HepG2 (cell line): Measurements from ENCODE around the gene SNPH. TPM values are rescaled to one million over a fixed set of nuclear protein-coding genes. Genes with fewer than 3 reads are reported as not detected.

Experiments used
- ARNTL ChIP-seq: sonication (generic); formaldehyde crosslinking; IDR thresholded peaks from 2 replicates; pipeline ENCODE4 v1.4.0; 2020; ENCODE audit warnings: mild to moderate bottlenecking, missing genetic modification reagents
- CENPX ChIP-seq: sonication (generic); formaldehyde crosslinking; IDR thresholded peaks from 2 replicates; pipeline ENCODE4 v1.9.0; 2021; ENCODE audit warnings: mild to moderate bottlenecking, missing genetic modification reagents, moderate library complexity
- HNF4A ChIP-seq: sonication (generic); formaldehyde crosslinking; IDR thresholded peaks from 2 replicates; pipeline ENCODE4 v1.4.0; 2020; ENCODE audit warnings: missing genetic modification reagents
- KIAA2018 ChIP-seq: sonication (generic); formaldehyde crosslinking; IDR thresholded peaks from 2 replicates; pipeline ENCODE4 v1.5.0; 2020; ENCODE audit warnings: mild to moderate bottlenecking, missing genetic modification reagents, borderline replicate concordance
- KLF6 ChIP-seq: IDR thresholded peaks from 2 replicates; pipeline ENCODE4 v1.8.0; 2016; ENCODE audit warnings: missing biosample characterization, missing genetic modification reagents
- MEIS2 ChIP-seq: sonication (generic); formaldehyde crosslinking; IDR thresholded peaks from 2 replicates; pipeline ENCODE4 v1.9.0; 2021; ENCODE audit warnings: mild to moderate bottlenecking, missing genetic modification reagents
- MYPOP ChIP-seq: sonication (generic); formaldehyde crosslinking; IDR thresholded peaks from 2 replicates; pipeline ENCODE4 v1.8.1; 2023; ENCODE audit warnings: mild to moderate bottlenecking, moderate library complexity, missing genetic modification reagents
- POLR2G ChIP-seq: fragments of 200-400 bp; formaldehyde crosslinking; IDR thresholded peaks from 2 replicates; pipeline ENCODE4 v1.6.1; 2018; ENCODE audit warnings: mild to moderate bottlenecking, low read depth, low read length, moderate library complexity
- RNF219 ChIP-seq: sonication (generic); formaldehyde crosslinking; IDR thresholded peaks from 2 replicates; pipeline ENCODE4 v1.5.0; 2020; ENCODE audit warnings: mild to moderate bottlenecking, missing genetic modification reagents
- SOX13 ChIP-seq, 3 experiments: fragments of 450-650 bp in 1 of 3; sonication (generic) in 1 of 3; formaldehyde crosslinking in 1 of 3; IDR thresholded peaks in 2 of 3; conservative IDR thresholded peaks in 1 of 3; 2 replicates each; pipeline versions ENCODE4 v1.5.0 to v1.6.1; 2016 to 2020; ENCODE audit warnings: antibody characterized with exemption in 1 of 3, mild to moderate bottlenecking in 1 of 3, missing compliant biosample characterization in 1 of 3, missing genetic modification reagents in 1 of 3, moderate library complexity in 1 of 3
- TCF7 ChIP-seq: sonication (generic); IDR thresholded peaks from 2 replicates; pipeline ENCODE4 v1.6.1; 2016; ENCODE audit warnings: antibody characterized with exemption, low read depth
- U2AF2 ChIP-seq: fragments of 200-400 bp; formaldehyde crosslinking; IDR thresholded peaks from 2 replicates; pipeline ENCODE4 v1.6.1; 2017; ENCODE audit warnings: low read depth, mild to moderate bottlenecking, low read length
- ZBTB10 ChIP-seq: sonication (generic); formaldehyde crosslinking; IDR thresholded peaks from 2 replicates; pipeline ENCODE4 v1.4.0; 2020; ENCODE audit warnings: missing genetic modification reagents, borderline replicate concordance
- ZNF10 ChIP-seq: sonication (generic); formaldehyde crosslinking; IDR thresholded peaks from 2 replicates; pipeline ENCODE4 v1.4.0; 2020; ENCODE audit warnings: mild to moderate bottlenecking, low read depth, missing genetic modification reagents, borderline replicate concordance
- polyA plus RNA-seq, 8 experiments: library from polyadenylated mRNA; depleted of rRNA in 3 of 8; stranded (reverse) in 7 of 8; unstranded in 1 of 8; fragments of >200 nt; fragmentation: Illumina TruSeq in 4 of 8; extraction: Trizol in 4 of 8; gene quantifications; 2 replicates each; pipeline versions ENCODE4 v1.2.1 to v1.2.3, GENCODE V29; 2011 to 2016; ENCODE audit warnings: low read depth in 4 of 8, missing spikeins in 1 of 8, mixed read lengths in 1 of 8; ENCODE audit not compliant: insufficient read depth in 1 of 8
- total RNA-seq, 5 experiments: library from RNA; depleted of rRNA; stranded (reverse); fragments of >200 nt; fragmentation: Illumina TruSeq; extraction: Trizol; gene quantifications; 2 replicates each; pipeline ENCODE4 v1.2.3, GENCODE V29; 2016; ENCODE audit warnings: low read depth in 1 of 5

SNPH gene
- total and polyA plus RNA-seq, 2 of the 13 experiments (the other 11 are each of a cell fraction or from before 2014, with no cell fraction given), result 0.09 TPM; not detected in 1

- TF ChIP-seq RNF219 (CRISPR knock-in tag) (no peak), SOX13 (IDR thresholded peaks at IDR 0.05) (no peak), SOX13 (CRISPR knock-in tag; conservative IDR thresholded peaks at IDR 0.05 in 1 of 2, IDR thresholded peaks at IDR 0.05 in 1 of 2) (no peak), TCF7 (peak; percentile 41; the same call in 1 of the 2 replicates), U2AF2 (no peak), KIAA2018 (CRISPR knock-in tag) (no peak), POLR2G (no peak), ARNTL (CRISPR knock-in tag) (no peak), ZBTB10 (CRISPR knock-in tag) (no peak; the same call in 1 of the 2 replicates), MYPOP (CRISPR knock-in tag) (0 out of 2 replicates have a peak, but pooled peaks have one; percentile 29), HNF4A (CRISPR knock-in tag) (peak; percentile 34; the same call in 1 of the 2 replicates), MEIS2 (CRISPR knock-in tag) (no peak), CENPX (CRISPR knock-in tag) (no peak), ZNF10 (CRISPR knock-in tag) (no peak), KLF6 (CRISPR knock-in tag) (no peak)
Observed at GRCh38 chr20:1317545-1318255, 51.6 kb downstream of the SNPH start (continued).
